ENCODE data around the gene NUP133.
"Not testable (repeated sequence)": the region's sequence is repeated elsewhere in the genome, so short reads cannot be mapped to it uniquely, and the experiment has no call there.

- not testable (repeated sequence) for TF ChIP-seq ATF3 (CRISPR knock-in tag; conservative IDR thresholded peaks at IDR 0.05); SP1 (CRISPR knock-in tag; conservative IDR thresholded peaks at IDR 0.05); CTCF (IDR thresholded peaks at IDR 0.05); ATF6 (CRISPR knock-in tag; IDR thresholded peaks at IDR 0.05); ZBTB21 (CRISPR knock-in tag; IDR thresholded peaks at IDR 0.05; ENCODE audit: borderline replicate concordance)
These were observed 89.6 kb downstream of the NUP133 start for GRCh38 chr1:229418586-229418985.
